HG03175 (cell line): Measurements from ENCODE around the gene GNAL.
A peak's percentile ranks its signal among the peaks of the same experiment; 100 is the strongest.

ENCODE experiments used
- ATAC-seq: cut with Tn5 transposase; IDR thresholded peaks from one replicate; pipeline ENCODE4 v1.9.1; 2021; ENCODE audit warnings: mild to moderate bottlenecking, moderate library complexity; ENCODE audit not compliant: unreplicated experiment

The GNAL gene

DNA sequence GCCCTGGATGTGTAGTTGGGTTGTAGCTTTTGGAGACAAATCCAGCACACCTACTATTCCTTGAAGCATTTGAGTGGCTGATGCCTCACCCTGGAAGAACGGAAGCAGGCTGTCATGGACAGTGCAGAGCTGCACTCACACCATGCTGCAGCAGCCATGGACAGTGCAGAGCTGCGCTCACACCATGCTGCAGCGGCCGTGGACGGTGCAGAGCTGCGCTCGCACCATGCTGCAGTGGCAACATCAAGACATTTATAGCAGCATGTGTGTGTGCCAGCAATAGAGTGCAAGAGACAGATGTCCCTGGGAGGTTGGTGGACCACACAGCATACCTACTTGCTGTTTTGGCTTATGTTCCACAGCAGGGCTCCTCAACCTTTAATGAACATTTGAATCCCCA, 30.6 kb downstream of the GNAL start:
- ATAC-seq, result no peak

DNA sequence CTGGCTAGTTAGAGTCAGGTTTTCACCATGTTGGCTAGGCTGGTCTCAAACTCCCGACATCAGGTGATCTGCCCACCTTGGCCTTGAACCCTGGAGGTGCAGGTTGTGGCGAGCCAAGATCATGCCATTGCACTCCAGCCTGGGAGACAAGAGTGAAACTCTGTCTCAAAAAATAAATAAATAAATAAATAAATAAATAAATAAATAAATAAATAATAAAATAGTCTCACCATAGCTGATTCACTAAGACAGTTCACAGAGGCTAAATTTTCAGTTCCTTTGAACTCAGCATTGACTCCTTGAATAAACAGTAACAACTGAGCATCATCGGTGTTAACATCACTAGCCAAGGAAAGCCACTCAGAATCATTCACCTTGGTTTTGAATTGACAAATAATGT, 32.7 kb downstream of the GNAL start:
- no peak for ATAC-seq

- ATAC-seq, result no peak
Observed at GRCh38 chr18:11724781-11725180, 35.7 kb downstream of the GNAL start.

- ATAC-seq, result no peak
Observed at GRCh38 chr18:11726556-11726955, 37.5 kb downstream of the GNAL start.

GRCh38 chr18:11728249-11728648, 39.2 kb downstream of the GNAL start:
- ATAC-seq, result no peak

GRCh38 chr18:11729556-11729955, 40.5 kb downstream of the GNAL start:
- no peak for ATAC-seq

DNA sequence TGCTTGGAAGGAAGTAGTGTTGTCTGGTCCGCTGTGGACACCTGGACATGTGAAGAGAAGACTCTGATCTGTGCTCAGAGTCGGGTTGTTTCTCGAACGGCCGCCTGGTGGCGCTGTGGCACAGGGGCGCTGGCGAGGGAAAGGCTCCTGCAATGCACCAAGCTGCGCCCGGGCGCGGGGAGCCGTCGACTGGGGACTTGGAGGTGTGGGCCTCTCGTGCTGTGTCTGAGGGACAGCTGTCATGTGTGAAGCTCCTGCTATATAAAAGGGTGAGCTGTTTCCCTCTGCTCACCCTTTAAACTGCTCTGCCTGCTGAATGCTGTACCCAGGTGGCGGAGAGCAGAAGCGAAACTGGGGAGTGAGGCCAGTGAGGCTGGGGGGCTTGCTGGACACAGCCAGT, 44.0 kb downstream of the GNAL start:
- ATAC-seq, result peak; percentile 73

DNA sequence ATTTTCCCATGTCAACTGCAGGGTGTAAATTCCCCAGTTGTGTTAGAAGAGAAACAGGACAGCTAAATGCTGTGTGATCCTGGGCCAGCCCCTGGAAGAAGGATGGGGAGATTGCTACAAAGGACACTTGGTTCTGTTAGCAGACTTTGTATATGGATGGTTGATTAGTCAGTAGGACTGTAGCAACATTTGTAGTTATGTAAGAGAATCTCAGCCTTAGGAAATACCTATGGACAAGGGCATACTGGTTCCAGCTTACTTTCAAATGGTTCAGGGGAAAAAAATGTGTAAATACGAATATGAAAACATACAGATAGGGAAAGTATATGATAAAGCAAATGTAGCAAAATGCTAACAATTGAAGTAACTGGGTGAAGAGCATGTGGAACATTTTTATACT, 47.6 kb downstream of the GNAL start:
- ATAC-seq, result no peak

- no peak for ATAC-seq
Observed at GRCh38 chr18:11739893-11740292, 50.8 kb downstream of the GNAL start.

GRCh38 chr18:11740461-11740860, 51.4 kb downstream of the GNAL start:
- no peak for ATAC-seq

GRCh38 chr18:11741505-11742145, 52.6 kb downstream of the GNAL start:
- no peak for ATAC-seq

- ATAC-seq, result no peak
Observed at GRCh38 chr18:11745521-11745920, 56.5 kb downstream of the GNAL start.

DNA sequence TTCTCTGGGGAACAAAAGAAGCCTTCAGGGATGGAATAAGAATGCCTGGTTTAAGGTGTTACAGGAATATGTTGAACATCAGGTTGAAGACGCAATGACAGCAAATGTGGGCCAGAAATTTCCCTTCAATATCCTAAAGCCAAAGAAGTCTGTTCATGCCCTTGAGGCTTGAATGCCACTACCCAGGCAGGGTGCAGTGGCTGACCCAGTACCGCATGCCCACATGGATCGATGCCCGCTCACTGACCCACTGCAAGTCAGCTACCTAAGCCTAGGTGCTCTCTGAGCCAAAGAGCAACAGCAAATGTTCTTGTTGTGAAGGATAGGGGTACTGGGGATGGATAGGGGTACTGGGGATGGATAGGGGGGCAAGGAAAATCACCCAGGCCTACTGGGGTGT, 58.2 kb downstream of the GNAL start:
- ATAC-seq, result no peak

DNA sequence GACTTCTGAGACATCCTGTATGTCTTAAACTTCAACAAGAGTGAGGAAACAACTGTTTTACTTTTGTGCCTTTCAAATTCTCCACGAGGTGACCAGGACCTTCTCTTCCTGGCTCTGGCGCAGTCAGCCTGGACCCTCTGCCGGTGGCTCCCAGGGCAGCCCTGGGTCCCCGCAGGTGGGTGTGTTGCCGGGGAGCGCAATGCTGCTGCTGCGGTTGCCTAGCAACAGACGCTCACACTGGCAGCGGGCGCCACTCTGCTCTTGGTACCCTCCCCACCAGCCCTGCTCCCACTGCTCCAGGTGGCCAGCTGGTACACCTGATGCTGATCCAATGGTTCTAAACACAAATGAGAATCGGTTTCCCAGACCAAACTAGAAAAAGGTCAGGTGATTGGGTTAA, 58.7 kb downstream of the GNAL start:
- no peak for ATAC-seq

DNA sequence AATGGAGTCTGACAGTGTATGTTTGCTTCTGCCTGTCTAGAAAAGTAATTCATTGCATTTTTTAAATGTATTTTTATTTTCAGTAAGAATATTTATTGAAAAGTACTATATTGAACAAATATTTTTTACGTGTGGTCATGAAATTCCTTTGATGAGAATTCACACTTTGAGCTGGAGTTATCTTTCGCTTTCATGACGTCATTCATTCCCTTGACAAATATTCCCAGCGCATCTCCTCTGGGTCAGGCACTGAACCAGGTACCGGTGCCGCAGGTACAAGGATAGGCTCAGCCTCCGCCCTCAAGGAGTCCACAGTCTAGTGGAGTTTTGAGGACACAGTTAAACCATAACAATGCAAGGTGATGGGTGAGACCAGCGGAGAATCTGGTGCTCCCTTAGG, 60.2 kb downstream of the GNAL start:
- ATAC-seq, result no peak

GRCh38 chr18:11750171-11750570, 61.1 kb downstream of the GNAL start:
- ATAC-seq, result no peak

DNA sequence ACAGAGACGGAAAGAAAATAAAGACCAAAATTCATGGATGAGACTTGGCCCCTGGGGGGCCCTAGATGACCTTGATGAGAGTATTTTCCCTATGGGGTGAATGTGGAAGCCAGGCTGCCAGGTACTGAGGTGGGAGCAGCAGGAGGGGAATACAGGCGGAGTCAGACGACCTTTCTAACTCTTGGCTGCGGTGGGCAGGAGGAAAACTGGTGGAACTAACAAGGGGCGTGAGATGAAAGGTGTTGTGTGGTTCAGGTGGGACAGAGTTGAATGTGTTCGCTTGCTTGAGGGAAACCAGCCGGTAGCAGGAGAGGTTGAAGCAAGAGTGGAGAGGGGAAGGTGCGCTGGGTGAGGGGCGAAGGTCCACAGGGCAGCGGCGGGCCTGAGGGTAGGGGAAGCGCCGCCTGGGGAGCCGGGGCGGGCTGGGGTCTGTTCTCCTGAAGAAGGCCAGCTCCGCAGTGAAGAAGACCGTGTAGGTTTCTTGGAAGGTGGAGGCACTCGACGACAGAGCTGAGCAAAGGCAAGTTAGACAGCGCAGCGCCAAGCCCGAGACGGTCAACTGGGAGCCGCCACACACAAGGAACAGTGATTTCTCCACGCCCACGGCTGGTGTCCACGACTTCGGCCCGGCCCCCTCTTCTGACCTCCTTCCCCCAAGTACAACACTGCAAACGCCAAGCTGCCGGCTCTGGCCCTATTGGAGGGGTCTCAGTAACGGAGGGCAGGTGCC, 61.7 kb downstream of the GNAL start:
- ATAC-seq, result no peak

DNA sequence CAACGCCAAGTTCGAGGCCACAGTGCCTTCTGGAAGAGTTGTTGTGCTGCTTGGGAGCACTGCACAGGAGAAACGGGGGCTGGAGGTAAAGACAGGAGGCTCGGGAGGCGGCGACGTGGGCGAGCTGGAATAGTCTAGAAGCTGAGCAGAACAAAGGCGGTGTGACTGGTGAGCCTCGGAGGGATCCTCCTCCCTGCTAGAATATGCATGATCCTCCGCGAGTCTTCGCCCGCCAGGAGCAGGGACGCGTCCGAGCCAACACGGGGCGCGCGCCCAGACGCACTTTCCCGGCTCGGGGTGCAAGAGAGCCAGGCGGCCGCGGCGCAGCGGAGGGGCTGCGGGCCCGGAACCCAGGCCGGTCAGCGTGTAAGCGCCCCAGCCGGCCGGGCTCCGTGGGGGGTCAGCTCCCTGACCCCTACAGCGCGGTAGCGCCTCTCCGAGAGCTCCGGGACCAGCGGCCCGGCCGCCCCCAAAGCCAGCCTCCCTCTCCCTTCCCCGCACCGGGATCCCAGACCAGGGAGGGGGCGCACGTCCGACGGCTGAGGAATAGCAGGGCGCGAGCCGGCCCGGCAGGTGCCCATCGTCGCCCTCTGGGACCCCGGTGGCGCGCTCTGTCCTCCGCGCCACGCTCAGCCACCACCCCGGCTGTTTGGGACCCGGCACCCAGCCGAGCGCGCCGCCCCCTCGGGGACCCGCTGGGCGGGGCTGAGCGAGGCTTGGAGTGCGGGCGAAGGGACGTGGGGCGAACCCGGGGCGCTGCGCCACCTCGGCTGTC, 62.5 kb downstream of the GNAL start:
- no peak for ATAC-seq

DNA sequence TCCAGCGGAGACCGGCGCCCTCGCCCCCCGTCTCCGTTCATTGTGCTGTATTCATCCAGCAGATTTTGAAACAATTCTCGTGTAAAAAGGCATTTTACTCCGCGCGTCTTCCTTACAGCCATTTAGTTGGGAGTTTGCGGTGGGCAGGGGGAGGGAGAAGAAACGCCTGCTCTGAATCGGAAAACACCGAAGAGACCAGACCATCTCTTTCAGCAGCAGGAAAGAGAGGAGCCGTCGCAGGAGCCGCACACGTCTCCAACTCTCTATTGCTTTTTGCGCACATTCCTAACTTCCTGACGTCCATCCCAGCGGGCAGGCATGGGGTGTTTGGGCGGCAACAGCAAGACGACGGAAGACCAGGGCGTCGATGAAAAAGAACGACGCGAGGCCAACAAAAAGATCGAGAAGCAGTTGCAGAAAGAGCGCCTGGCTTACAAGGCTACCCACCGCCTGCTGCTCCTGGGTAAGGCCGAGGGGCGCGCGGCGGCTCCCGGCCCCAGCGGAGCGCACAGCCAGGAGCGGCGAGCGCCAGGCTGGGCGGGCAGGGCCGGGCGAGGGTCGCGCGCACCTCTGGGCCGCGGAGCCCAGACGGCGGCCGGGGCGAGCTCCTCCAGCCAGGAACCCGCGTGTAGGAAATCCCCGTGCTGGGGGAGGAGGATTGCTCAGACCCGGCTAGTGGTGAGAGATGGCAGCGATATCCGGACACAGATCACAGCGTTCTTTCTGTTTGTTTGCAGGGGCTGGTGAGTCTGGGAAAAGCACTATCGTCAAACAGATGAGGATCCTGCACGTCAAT, 63.2 kb downstream of the GNAL start:
- no peak for ATAC-seq

DNA sequence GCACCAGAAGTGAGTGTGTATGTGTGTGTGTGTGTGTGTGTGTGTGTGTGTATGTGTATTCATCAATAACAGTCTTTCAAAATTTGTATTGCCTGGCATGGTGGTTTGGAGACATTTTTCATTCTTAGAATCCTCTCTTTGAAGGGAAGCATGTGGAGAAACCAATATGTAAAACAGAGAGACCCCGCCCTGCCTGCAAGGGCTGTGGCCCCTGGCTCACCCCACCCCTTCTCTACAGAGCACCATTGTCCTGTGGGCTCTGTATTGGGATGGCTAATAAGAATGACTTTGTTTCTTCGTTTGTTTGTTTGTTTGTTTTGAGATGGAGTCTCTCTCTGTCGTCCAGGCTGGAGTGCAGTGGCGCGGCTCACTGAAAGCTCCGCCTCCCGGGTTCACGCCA, 65.9 kb downstream of the GNAL start:
- no peak for ATAC-seq

DNA sequence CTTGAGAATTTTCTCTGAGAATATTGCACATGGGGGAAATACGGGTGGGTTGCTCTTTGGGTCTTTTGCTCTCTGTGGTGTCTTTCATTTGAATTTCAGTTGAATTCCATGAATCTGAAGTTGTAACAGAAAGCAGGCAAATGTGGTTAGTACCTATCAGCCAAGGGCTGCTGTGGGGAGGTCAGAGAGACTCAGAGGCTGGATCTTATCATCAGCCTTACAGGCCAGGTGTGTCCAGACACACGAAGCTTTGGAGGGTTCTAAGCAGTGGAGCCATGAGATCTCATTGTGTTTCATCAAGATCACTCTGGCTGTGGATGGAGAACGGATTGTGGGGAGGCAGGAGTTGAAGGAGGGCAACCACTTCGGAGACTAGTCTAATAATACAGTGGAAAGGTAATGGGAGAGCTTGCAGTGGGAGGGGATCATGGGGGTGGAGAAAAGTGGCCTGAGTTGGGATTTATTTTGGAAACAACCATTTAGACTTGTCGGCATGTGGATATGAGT, 68.1 kb downstream of the GNAL start:
- ATAC-seq, result no peak
